Caco-2 (cell line): ENCODE data around the gene HSPBP1. TPM values are rescaled to one million over a fixed set of nuclear protein-coding genes. Genes with fewer than 3 reads are reported as not detected.

Experiments
- BruUV-seq: library from RNA; stranded (reverse); fragments of 400-500 nt; replicated peaks from 2 replicates; lab custom pipeline; 2021; lab: Mats Ljungman, UMichigan
- CTCF ChIA-PET: fragments of 300-600 bp; sonication (Branson Sonifier 250); formaldehyde crosslinking; loops from one replicate; lab custom pipeline; 2022; ENCODE audit warnings: antibody characterized with exemption; lab: Charles Lee
- POLR2A ChIA-PET: fragments of 300-600 bp; sonication (Branson Sonifier 250); formaldehyde crosslinking; loops from one replicate; lab custom pipeline; 2022; ENCODE audit warnings: antibody characterized with exemption; lab: Charles Lee
- DNase-seq, 2 experiments: peaks; one replicate each; pipeline versions ENCODE4 v3.0.0 to v3.0.0-alpha.2; 2020 to 2022
- H3K27me3 ChIP-seq: replicated peaks from 2 replicates; pipeline ENCODE4 v1.6.0; 2011; ENCODE audit warnings: low read length; ENCODE audit not compliant: control insufficient read depth, insufficient read depth
- H3K36me3 ChIP-seq: 2 replicates; pipeline ENCODE4 v1.5.1; 2011; ENCODE audit warnings: low read length; ENCODE audit not compliant: control insufficient read depth, insufficient read depth
- H3K4me1 ChIP-seq: fragments of 250-450 bp; sonication (Bioruptor Pico); 2 replicates; pipeline ENCODE4 v1.5.1; 2020; ENCODE audit warnings: mild to moderate bottlenecking
- H3K4me3 ChIP-seq: 2 replicates; pipeline ENCODE4 v1.5.1; 2011; ENCODE audit warnings: low read depth, mild to moderate bottlenecking, control low read depth, low read length
- H3K9me3 ChIP-seq: fragments of 250-450 bp; sonication (Bioruptor Pico); 2 replicates; pipeline ENCODE4 v1.5.1; 2020; ENCODE audit warnings: mild to moderate bottlenecking, moderate library complexity
- H3K27ac Mint-ChIP-seq: one replicate; pipeline ENCODE4 v1.8.0; 2022; ENCODE audit warnings: mixed read lengths; ENCODE audit not compliant: unreplicated experiment
- H3K27me3 Mint-ChIP-seq: one replicate; pipeline ENCODE4 v1.8.0; 2022; ENCODE audit warnings: mixed read lengths; ENCODE audit not compliant: insufficient read depth, unreplicated experiment
- H3K36me3 Mint-ChIP-seq: one replicate; pipeline ENCODE4 v1.8.0; 2022; ENCODE audit warnings: mild to moderate bottlenecking, mixed read lengths; ENCODE audit not compliant: insufficient read depth, unreplicated experiment
- H3K4me1 Mint-ChIP-seq: one replicate; pipeline ENCODE4 v1.8.0; 2022; ENCODE audit warnings: low read depth, mixed read lengths; ENCODE audit not compliant: unreplicated experiment
- H3K4me3 Mint-ChIP-seq: one replicate; pipeline ENCODE4 v1.8.0; 2022; ENCODE audit warnings: mild to moderate bottlenecking, moderate library complexity, mixed read lengths; ENCODE audit not compliant: unreplicated experiment
- H3K9me3 Mint-ChIP-seq: one replicate; pipeline ENCODE4 v1.8.0; 2022; ENCODE audit warnings: mixed read lengths; ENCODE audit not compliant: unreplicated experiment
- intact Hi-C: fragments of 100-400 bp; cut with micrococcal nuclease; formaldehyde crosslinking; loops from one replicate; pipeline ENCODE4 v1.10.0; 2022; ENCODE audit not compliant: unreplicated experiment
- total RNA-seq: library from RNA; stranded (reverse); gene quantifications from 2 replicates; pipeline ENCODE4 v1.2.3, GENCODE V29; 2022
- TF ChIP-seq, protein P1 (sequence below), 2 experiments: fragments of 200-600 bp in 1 of 2; IDR thresholded peaks; 1 replicate in 1 of 2; 2 replicates in 1 of 2; pipeline versions ENCODE4 v1.5.1 to v1.8.0; 2011 to 2022; ENCODE audit warnings: antibody characterized with exemption in 1 of 2, control low read depth in 1 of 2, inconsistent platforms in 1 of 2, low read depth in 1 of 2, low read length in 1 of 2, mild to moderate bottlenecking in 1 of 2, moderate library complexity in 1 of 2; ENCODE audit not compliant: insufficient read depth in 1 of 2, severe bottlenecking in 1 of 2, unreplicated experiment in 1 of 2

HSPBP1 gene
- total RNA-seq, 1 experiment from 2014 or later: 69.6 TPM

DNA sequence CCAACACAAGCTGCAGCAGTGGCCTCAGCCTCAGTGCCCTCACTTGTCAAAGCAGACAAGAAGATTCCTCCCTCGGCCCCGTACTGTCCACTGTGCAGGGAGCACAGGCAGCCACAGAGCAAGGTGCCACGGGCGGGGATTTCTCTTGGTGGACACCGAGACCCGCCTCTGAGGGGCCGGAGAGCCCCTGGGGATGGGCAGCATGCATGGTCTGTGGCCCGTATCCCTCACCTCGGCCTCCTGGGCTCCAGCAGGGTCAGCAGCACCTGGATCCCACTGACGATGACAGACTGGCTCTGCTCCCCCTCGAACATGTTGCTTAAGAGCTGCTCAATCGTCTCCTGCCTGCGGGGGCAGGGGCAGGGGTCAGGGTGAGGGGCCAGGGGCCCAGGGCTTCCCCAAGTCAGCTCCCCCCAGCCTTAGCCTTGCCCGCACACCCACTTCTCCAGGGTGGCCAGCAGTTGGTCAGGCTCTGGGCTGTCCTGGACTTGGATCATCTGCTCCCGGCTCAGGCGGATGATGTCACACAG is 37.9 kb downstream of the HSPBP1 start:
- Histone ChIP-seq H3K36me3 (peaks cover 16% of the 10 kb centered on the region), H3K4me3 (no peak overlapping the region), H3K27me3 (no peaks in the 10 kb centered on the region), H3K9me3 (no peaks in the 10 kb centered on the region), H3K4me1 (no peaks in the 10 kb centered on the region)
- CTCF ChIA-PET: no interaction called here
- POLR2A ChIA-PET: no interaction called here
- Mint-ChIP-seq H3K27ac (no peak overlapping the region), H3K4me1 (no peaks in the 10 kb centered on the region), H3K36me3 (peaks cover 72% of the 10 kb centered on the region), H3K27me3 (no peaks in the 10 kb centered on the region), H3K9me3 (no peaks in the 10 kb centered on the region), H3K4me3 (no peak overlapping the region)
- intact Hi-C loops: no loop called here
- TF ChIP-seq, protein P1, sequence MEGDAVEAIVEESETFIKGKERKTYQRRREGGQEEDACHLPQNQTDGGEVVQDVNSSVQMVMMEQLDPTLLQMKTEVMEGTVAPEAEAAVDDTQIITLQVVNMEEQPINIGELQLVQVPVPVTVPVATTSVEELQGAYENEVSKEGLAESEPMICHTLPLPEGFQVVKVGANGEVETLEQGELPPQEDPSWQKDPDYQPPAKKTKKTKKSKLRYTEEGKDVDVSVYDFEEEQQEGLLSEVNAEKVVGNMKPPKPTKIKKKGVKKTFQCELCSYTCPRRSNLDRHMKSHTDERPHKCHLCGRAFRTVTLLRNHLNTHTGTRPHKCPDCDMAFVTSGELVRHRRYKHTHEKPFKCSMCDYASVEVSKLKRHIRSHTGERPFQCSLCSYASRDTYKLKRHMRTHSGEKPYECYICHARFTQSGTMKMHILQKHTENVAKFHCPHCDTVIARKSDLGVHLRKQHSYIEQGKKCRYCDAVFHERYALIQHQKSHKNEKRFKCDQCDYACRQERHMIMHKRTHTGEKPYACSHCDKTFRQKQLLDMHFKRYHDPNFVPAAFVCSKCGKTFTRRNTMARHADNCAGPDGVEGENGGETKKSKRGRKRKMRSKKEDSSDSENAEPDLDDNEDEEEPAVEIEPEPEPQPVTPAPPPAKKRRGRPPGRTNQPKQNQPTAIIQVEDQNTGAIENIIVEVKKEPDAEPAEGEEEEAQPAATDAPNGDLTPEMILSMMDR (IDR thresholded peaks at IDR 0.05; ENCODE audit: insufficient read depth in 1 of 2, low read depth in 1 of 2, low read length in 1 of 2, severe bottlenecking in 1 of 2, unreplicated experiment in 1 of 2): no peak
- DNase-seq: no peak
- BruUV-seq: no TSS peak

GRCh38 chr19:55241143-55241934 is 38.6 kb downstream of the HSPBP1 start:
- BruUV-seq: no TSS peak
- Histone ChIP-seq H3K4me1 (no peaks in the 10 kb centered on the region), H3K27me3 (no peaks in the 10 kb centered on the region), H3K36me3 (peaks cover 14% of the 10 kb centered on the region), H3K9me3 (no peaks in the 10 kb centered on the region), H3K4me3 (no peak overlapping the region)
- ChIA-PET CTCF (no interaction called here), POLR2A (no interaction called here)
- no peaks in the 10 kb centered on the region for H3K27me3 Mint-ChIP-seq
- H3K9me3 Mint-ChIP-seq: no peaks in the 10 kb centered on the region
- H3K27ac Mint-ChIP-seq: no peak overlapping the region
- peaks cover 79% of the 10 kb centered on the region for H3K36me3 Mint-ChIP-seq
- no peaks in the 10 kb centered on the region for H3K4me1 Mint-ChIP-seq
- TF ChIP-seq, protein P1 (IDR thresholded peaks at IDR 0.05; ENCODE audit: insufficient read depth in 1 of 2, low read depth in 1 of 2, low read length in 1 of 2, severe bottlenecking in 1 of 2, unreplicated experiment in 1 of 2): no peak
- H3K4me3 Mint-ChIP-seq: no peak overlapping the region
- intact Hi-C loops: no loop called here
- DNase-seq: no peak

GRCh38 chr19:55240713-55241020 is 39.2 kb downstream of the HSPBP1 start:
- Mint-ChIP-seq H3K4me3 (no peak overlapping the region), H3K36me3 (peaks cover 86% of the 10 kb centered on the region), H3K27me3 (no peaks in the 10 kb centered on the region), H3K4me1 (no peaks in the 10 kb centered on the region), H3K27ac (no peak overlapping the region), H3K9me3 (no peaks in the 10 kb centered on the region)
- Histone ChIP-seq H3K4me1 (no peaks in the 10 kb centered on the region), H3K36me3 (peaks cover 16% of the 10 kb centered on the region), H3K4me3 (no peak overlapping the region), H3K27me3 (no peaks in the 10 kb centered on the region), H3K9me3 (no peaks in the 10 kb centered on the region)
- no TSS peak for BruUV-seq
- TF ChIP-seq, protein P1 (IDR thresholded peaks at IDR 0.05; ENCODE audit: insufficient read depth in 1 of 2, low read depth in 1 of 2, low read length in 1 of 2, severe bottlenecking in 1 of 2, unreplicated experiment in 1 of 2): no peak
- ChIA-PET POLR2A (no interaction called here), CTCF (no interaction called here)
- DNase-seq: no peak
- intact Hi-C loops: no loop called here
